ENCODE measurements around the gene MPG. TPM values are rescaled to one million over a fixed set of nuclear protein-coding genes. Genes with fewer than 3 reads are reported as not detected.
"Not testable (repeated sequence)": the region's sequence is repeated elsewhere in the genome, so short reads cannot be mapped to it uniquely, and the experiment has no call there.

The MPG gene
- total RNA-seq, 1 experiment from 2014 or later, result 210 TPM

- no peak for DNase-seq (ENCODE audit: low read depth)
These were observed 34.3 kb downstream of the MPG start for GRCh38 chr16:112153-112840.

- DNase-seq (ENCODE audit: low read depth), result no peak
These were observed 36.3 kb downstream of the MPG start for GRCh38 chr16:114327-114726.

- no peak for DNase-seq (ENCODE audit: low read depth)
These were observed 38.0 kb downstream of the MPG start for GRCh38 chr16:116015-116414.

GRCh38 chr16:117379-118365, 39.6 kb downstream of the MPG start:
- DNase-seq (ENCODE audit: low read depth), result peak; percentile 42

- no peak for DNase-seq (ENCODE audit: low read depth)
These were observed 40.8 kb downstream of the MPG start for GRCh38 chr16:118857-119256.

- DNase-seq (ENCODE audit: low read depth), result no peak
These were observed 41.3 kb downstream of the MPG start for GRCh38 chr16:119295-119694.

- DNase-seq (ENCODE audit: low read depth), result no peak
These were observed 41.9 kb downstream of the MPG start for GRCh38 chr16:119835-120491.

GRCh38 chr16:120756-121155, 42.7 kb downstream of the MPG start:
- DNase-seq (ENCODE audit: low read depth), result no peak

GRCh38 chr16:122361-122760, 44.3 kb downstream of the MPG start:
- DNase-seq (ENCODE audit: low read depth), result no peak

GRCh38 chr16:123558-124350, 45.7 kb downstream of the MPG start:
- DNase-seq (ENCODE audit: low read depth), result not testable (repeated sequence)

GRCh38 chr16:125011-125410, 47.0 kb downstream of the MPG start:
- no peak for DNase-seq (ENCODE audit: low read depth)

- DNase-seq (ENCODE audit: low read depth), result no peak
These were observed 51.0 kb downstream of the MPG start for GRCh38 chr16:129075-129474.

GRCh38 chr16:130533-131173, 52.6 kb downstream of the MPG start:
- DNase-seq (ENCODE audit: low read depth), result no peak

- DNase-seq (ENCODE audit: low read depth), result no peak
These were observed 54.1 kb downstream of the MPG start for GRCh38 chr16:132120-132519.

GRCh38 chr16:133716-134115, 55.7 kb downstream of the MPG start:
- DNase-seq (ENCODE audit: low read depth), result no peak

Small RNA genes lying within 50 kb of the gene (small RNA-seq; reads per million reads assigned to genes)
- not detected for gene Z69720.2

Other genes with a start within 250 kb of the MPG start
- gene POLR3K, start 24.6 kb upstream of the MPG start, total RNA-seq (2014; rRNA removed; shearing (Covaris generic)), result 18.2 and 21.6 TPM in 2 replicates
- gene SNRNP25, start 24.4 kb upstream of the MPG start, total RNA-seq (2014; rRNA removed; shearing (Covaris generic)), result 35.6 and 43.3 TPM in 2 replicates
- 18.0 and 21.4 TPM in 2 replicates for gene RHBDF1, start 5.6 kb upstream of the MPG start, total RNA-seq (2014; rRNA removed; shearing (Covaris generic))
- 6.0 and 13.6 TPM in 2 replicates for gene NPRL3, start 60.4 kb downstream of the MPG start, total RNA-seq (2014; rRNA removed; shearing (Covaris generic))
- gene HBZ, start 74.4 kb downstream of the MPG start, total RNA-seq (2014; rRNA removed; shearing (Covaris generic)), result not detected in 2 replicates
- gene HBM, start 87.8 kb downstream of the MPG start, total RNA-seq (2014; rRNA removed; shearing (Covaris generic)), result not detected in 2 replicates
- not detected in 2 replicates for gene HBA2, start 94.7 kb downstream of the MPG start, total RNA-seq (2014; rRNA removed; shearing (Covaris generic))
- gene HBA1, start 98.5 kb downstream of the MPG start, total RNA-seq (2014; rRNA removed; shearing (Covaris generic)), result not detected in 2 replicates
- 2.0 and 3.6 TPM in 2 replicates for gene HBQ1, start 102.2 kb downstream of the MPG start, total RNA-seq (2014; rRNA removed; shearing (Covaris generic))
- 69.2 and 73.3 TPM in 2 replicates for gene LUC7L, start 151.2 kb downstream of the MPG start, total RNA-seq (2014; rRNA removed; shearing (Covaris generic))
- 37.9 and 43.5 TPM in 2 replicates for gene FAM234A, start 156.6 kb downstream of the MPG start, total RNA-seq (2014; rRNA removed; shearing (Covaris generic))
- gene RGS11, start 197.7 kb downstream of the MPG start, total RNA-seq (2014; rRNA removed; shearing (Covaris generic)), result 0.07 TPM in 1 of 2 replicates, not detected in the other
- gene ARHGDIG, start 202.4 kb downstream of the MPG start, total RNA-seq (2014; rRNA removed; shearing (Covaris generic)), result 0.07 TPM in 1 of 2 replicates, not detected in the other
- gene PDIA2, start 204.9 kb downstream of the MPG start, total RNA-seq (2014; rRNA removed; shearing (Covaris generic)), result 1.2 TPM in 1 of 2 replicates, not detected in the other